Measurements from ENCODE around the gene ABCF1. TPM values are rescaled to one million over a fixed set of nuclear protein-coding genes. Genes with fewer than 3 reads are reported as not detected.

Gene ABCF1
- total RNA-seq, 4 donors from 2014 or later, result 17.4 to 48.6 (median 28.9) TPM

DNA sequence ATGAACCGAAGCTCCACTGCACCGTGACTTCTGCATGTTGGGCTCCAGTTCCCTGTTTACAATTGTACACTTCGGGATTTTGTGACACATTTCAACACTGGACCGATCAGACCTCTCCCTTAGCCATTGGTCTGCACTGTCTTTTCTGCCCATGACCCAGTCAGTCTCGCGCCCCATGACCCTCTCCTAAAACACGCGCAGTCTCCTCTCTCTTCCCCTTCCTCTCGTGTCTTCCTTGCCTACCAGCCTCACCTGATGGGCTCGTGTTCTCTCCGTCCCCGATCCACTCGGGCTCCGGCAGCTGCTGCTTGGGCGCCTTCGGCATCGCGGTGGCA lies 535 bp upstream of the ABCF1 start:
- no peaks in the 10 kb centered on the region for H3K27me3 ChIP-seq
- intact Hi-C loops (cut with DNase I; ENCODE audit: low total_unique reads), result no loop called here
- no peaks in the 10 kb centered on the region for H3K9me3 ChIP-seq
- H3K4me3 ChIP-seq, result peak overlapping the region; percentile 60 to 74
- H3K4me1 ChIP-seq, result peaks cover 4 to 8% of the 10 kb centered on the region in 2 donors
- H3K36me3 ChIP-seq, result no peaks in the 10 kb centered on the region
- peak overlapping the region; percentile 91 to 93 for H3K27ac ChIP-seq
- DNase-seq, result no peak
- no peak for TF ChIP-seq POLR2A (IDR thresholded peaks at IDR 0.05)
- TF ChIP-seq, protein P1, sequence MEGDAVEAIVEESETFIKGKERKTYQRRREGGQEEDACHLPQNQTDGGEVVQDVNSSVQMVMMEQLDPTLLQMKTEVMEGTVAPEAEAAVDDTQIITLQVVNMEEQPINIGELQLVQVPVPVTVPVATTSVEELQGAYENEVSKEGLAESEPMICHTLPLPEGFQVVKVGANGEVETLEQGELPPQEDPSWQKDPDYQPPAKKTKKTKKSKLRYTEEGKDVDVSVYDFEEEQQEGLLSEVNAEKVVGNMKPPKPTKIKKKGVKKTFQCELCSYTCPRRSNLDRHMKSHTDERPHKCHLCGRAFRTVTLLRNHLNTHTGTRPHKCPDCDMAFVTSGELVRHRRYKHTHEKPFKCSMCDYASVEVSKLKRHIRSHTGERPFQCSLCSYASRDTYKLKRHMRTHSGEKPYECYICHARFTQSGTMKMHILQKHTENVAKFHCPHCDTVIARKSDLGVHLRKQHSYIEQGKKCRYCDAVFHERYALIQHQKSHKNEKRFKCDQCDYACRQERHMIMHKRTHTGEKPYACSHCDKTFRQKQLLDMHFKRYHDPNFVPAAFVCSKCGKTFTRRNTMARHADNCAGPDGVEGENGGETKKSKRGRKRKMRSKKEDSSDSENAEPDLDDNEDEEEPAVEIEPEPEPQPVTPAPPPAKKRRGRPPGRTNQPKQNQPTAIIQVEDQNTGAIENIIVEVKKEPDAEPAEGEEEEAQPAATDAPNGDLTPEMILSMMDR (IDR thresholded peaks at IDR 0.05), result no peak

DNA sequence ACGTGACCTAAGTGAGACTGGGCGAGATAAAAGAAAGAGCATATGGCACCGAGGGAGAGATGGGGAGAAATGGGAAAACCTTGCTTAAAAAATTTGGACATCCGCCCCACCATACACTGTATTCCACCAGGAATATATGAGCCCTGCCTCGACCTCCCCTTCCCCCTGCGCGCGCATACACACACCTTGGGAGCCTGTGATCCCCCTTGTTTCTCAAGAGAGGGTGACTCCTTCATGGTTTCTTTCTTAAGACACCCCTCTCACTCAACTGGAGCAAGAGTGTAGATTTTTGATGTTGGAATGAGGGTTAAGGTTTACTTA lies 480 bp downstream of the ABCF1 start:
- DNase-seq, result no peak
- no peaks in the 10 kb centered on the region for H3K9me3 ChIP-seq
- peaks cover 4 to 8% of the 10 kb centered on the region in 2 donors for H3K4me1 ChIP-seq
- TF ChIP-seq, protein P1 (IDR thresholded peaks at IDR 0.05), result no peak
- TF ChIP-seq POLR2A (IDR thresholded peaks at IDR 0.05), result no peak
- H3K27ac ChIP-seq, result peak overlapping the region; percentile 91 to 93
- peak overlapping the region; percentile 60 to 74 for H3K4me3 ChIP-seq
- intact Hi-C loops (cut with DNase I; ENCODE audit: low total_unique reads), result no loop called here
- no peaks in the 10 kb centered on the region for H3K27me3 ChIP-seq
- H3K36me3 ChIP-seq, result no peaks in the 10 kb centered on the region

DNA sequence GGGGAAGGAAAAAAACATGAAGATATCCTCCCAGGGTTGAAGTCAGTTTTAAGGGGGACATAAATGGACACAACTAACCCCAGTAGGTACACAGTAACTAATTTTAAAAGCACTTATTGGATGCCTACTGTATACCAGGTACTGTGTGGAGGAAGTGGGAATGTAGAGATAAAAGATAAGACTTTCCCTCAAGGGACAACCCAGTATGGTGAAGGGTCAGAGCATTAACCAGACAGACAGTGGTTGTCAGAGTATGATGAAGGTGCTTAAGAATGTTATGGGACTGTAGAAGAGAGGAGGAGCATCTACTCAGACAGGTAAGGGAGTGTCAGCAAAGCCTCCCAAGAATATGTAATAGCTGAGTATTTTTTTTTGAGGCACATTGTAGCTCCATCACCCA lies 906 bp downstream of the ABCF1 start:
- H3K4me3 ChIP-seq, result peak overlapping the region; percentile 60 to 74
- H3K36me3 ChIP-seq, result no peaks in the 10 kb centered on the region
- H3K9me3 ChIP-seq, result no peaks in the 10 kb centered on the region
- TF ChIP-seq, protein P1 (IDR thresholded peaks at IDR 0.05), result no peak
- TF ChIP-seq POLR2A (IDR thresholded peaks at IDR 0.05), result no peak
- intact Hi-C loops (cut with DNase I; ENCODE audit: low total_unique reads), result no loop called here
- peak overlapping the region; percentile 91 to 93 for H3K27ac ChIP-seq
- H3K4me1 ChIP-seq, result peaks cover 4 to 8% of the 10 kb centered on the region in 2 donors
- no peak for DNase-seq
- no peaks in the 10 kb centered on the region for H3K27me3 ChIP-seq

DNA sequence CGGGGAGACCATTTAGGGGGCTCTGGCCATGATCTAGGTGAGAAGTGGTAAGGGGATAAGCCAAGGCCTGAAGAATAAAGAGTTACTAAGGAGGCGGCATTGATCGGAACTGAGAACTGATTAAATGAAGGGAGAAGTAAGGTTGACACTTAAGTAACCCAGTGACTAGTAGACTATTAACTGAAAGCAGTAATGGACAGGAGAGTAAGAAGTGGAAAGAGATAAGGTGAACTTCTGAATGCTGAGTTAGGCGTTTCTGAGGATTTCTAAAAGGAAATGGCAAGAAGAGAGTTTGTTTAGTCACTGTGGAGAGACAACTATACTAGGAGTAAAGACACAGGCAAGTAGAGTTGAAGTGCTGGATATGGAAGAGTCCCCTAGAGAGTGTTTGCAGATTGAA lies 1.9 kb downstream of the ABCF1 start:
- H3K4me1 ChIP-seq, result peaks cover 4 to 8% of the 10 kb centered on the region in 2 donors
- no peak for DNase-seq
- intact Hi-C loops (cut with DNase I; ENCODE audit: low total_unique reads), result no loop called here

DNA sequence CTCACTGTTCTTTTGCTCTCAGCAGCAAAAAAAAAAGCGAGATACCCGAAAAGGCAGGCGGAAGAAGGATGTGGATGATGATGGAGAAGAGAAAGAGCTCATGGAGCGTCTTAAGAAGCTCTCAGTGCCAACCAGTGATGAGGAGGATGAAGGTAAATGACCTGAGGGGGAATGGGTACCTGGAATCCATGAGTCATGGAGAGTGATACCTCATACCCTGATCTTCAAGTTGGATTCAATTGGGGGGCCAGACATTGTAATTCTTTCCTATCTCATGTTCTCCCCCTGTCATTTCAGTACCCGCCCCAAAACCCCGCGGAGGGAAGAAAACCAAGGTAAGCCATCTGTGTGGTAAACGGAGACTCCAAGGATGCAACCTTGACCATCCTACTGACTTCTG lies 6.8 kb downstream of the ABCF1 start:
- H3K36me3 ChIP-seq, result no peaks in the 10 kb centered on the region
- no peaks in the 10 kb centered on the region for H3K4me1 ChIP-seq
- no peak for DNase-seq
- no peak for TF ChIP-seq POLR2A (IDR thresholded peaks at IDR 0.05)
- TF ChIP-seq, protein P1 (IDR thresholded peaks at IDR 0.05), result no peak
- no peaks in the 10 kb centered on the region for H3K9me3 ChIP-seq
- H3K27me3 ChIP-seq, result no peaks in the 10 kb centered on the region
- intact Hi-C loops (cut with DNase I; ENCODE audit: low total_unique reads), result no loop called here
- no peak overlapping the region for H3K4me3 ChIP-seq
- no peak overlapping the region for H3K27ac ChIP-seq

More for the DNA sequence above, 1.9 kb downstream of the ABCF1 start:
- Histone ChIP-seq H3K9me3 (no peaks in the 10 kb centered on the region), H3K27me3 (no peaks in the 10 kb centered on the region), H3K4me3 (no peak overlapping the region), H3K36me3 (no peaks in the 10 kb centered on the region), H3K27ac (no peak overlapping the region)
- TF ChIP-seq, protein P1 (IDR thresholded peaks at IDR 0.05), result no peak
- TF ChIP-seq POLR2A (IDR thresholded peaks at IDR 0.05), result no peak

Measured in uterus (tissue), 4 donors.